ENCODE data around the gene ARHGAP6.
"Not testable (repeated sequence)": the region's sequence is repeated elsewhere in the genome, so short reads cannot be mapped to it uniquely, and the experiment has no call there.

Gene ARHGAP6

GRCh38 chrX:11381464-11381863, 284.3 kb downstream of the ARHGAP6 start:
- FAIRE-seq = peak; percentile 46

GRCh38 chrX:11380187-11380844, 285.4 kb downstream of the ARHGAP6 start:
- FAIRE-seq = no peak

GRCh38 chrX:11376163-11376562, 289.6 kb downstream of the ARHGAP6 start:
- no peak for FAIRE-seq

GRCh38 chrX:11375614-11376119, 290.1 kb downstream of the ARHGAP6 start:
- FAIRE-seq = no peak

- no peak for FAIRE-seq
These were observed 291.1 kb downstream of the ARHGAP6 start for GRCh38 chrX:11374570-11374969.

GRCh38 chrX:11371106-11371505, 294.6 kb downstream of the ARHGAP6 start:
- no peak for FAIRE-seq

GRCh38 chrX:11367609-11368430, 297.9 kb downstream of the ARHGAP6 start:
- FAIRE-seq = no peak

- no peak for FAIRE-seq
These were observed 298.6 kb downstream of the ARHGAP6 start for GRCh38 chrX:11366998-11367595.

GRCh38 chrX:11365426-11365825, 300.3 kb downstream of the ARHGAP6 start:
- FAIRE-seq = no peak

GRCh38 chrX:11364835-11365234, 300.9 kb downstream of the ARHGAP6 start:
- no peak for FAIRE-seq

- not testable (repeated sequence) for FAIRE-seq
These were observed 301.9 kb downstream of the ARHGAP6 start for GRCh38 chrX:11363825-11364224.

GRCh38 chrX:11363069-11363594, 302.6 kb downstream of the ARHGAP6 start:
- FAIRE-seq = no peak

GRCh38 chrX:11361666-11362065, 304.1 kb downstream of the ARHGAP6 start:
- not testable (repeated sequence) for FAIRE-seq

- FAIRE-seq = not testable (repeated sequence)
These were observed 309.8 kb downstream of the ARHGAP6 start for GRCh38 chrX:11355944-11356343.

GRCh38 chrX:11355259-11355909, 310.3 kb downstream of the ARHGAP6 start:
- no peak for FAIRE-seq

GRCh38 chrX:11352296-11352741, 313.4 kb downstream of the ARHGAP6 start:
- FAIRE-seq = no peak

- no peak for FAIRE-seq
These were observed 314.1 kb downstream of the ARHGAP6 start for GRCh38 chrX:11351375-11352295.

- no peak for FAIRE-seq
These were observed 315.9 kb downstream of the ARHGAP6 start for GRCh38 chrX:11349661-11350337.

GRCh38 chrX:11349020-11349419, 316.7 kb downstream of the ARHGAP6 start:
- FAIRE-seq = no peak

GRCh38 chrX:11347300-11347699, 318.4 kb downstream of the ARHGAP6 start:
- FAIRE-seq = no peak

- no peak for FAIRE-seq
These were observed 319.5 kb downstream of the ARHGAP6 start for GRCh38 chrX:11346121-11346682.

All from G401.6 (cell line).